Stimulated activated CD8-positive, alpha-beta memory T cell treated with anti-CD3 and anti-CD28 coated beads, Interleukin-2, amount 100 ng/mL, for 48 hours (primary cell): ENCODE data around the gene SLC6A12.
"Not testable (repeated sequence)": the region's sequence is repeated elsewhere in the genome, so short reads cannot be mapped to it uniquely, and the experiment has no call there.

Experiments used
- DNase-seq, 2 donors: peaks; one replicate each; pipeline ENCODE4 v3.0.0-alpha.2; 2020; ENCODE audit warnings: low read depth in 2 of 2

SLC6A12 gene

DNA sequence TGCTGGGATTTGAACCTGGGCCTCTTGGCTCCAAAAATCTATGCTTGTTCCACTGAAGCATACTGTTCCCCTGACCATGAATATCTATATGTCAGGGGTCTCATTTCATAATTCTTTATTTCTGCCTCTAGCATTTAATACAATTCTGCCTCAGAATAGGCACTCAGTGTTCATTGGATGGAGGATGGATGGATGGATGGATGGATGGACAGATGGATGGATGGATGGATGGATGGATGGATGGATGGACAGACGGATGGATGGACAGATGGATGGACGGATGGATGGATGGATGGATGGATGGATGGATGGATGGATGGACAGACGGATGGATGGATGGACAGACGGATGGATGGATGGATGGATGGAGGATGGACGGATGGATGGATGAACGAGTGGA is 3.1 kb upstream of the SLC6A12 start:
- not testable (repeated sequence) for DNase-seq

- no peak for DNase-seq
Observed at GRCh38 chr12:215116-215515, 1.2 kb upstream of the SLC6A12 start.

GRCh38 chr12:213527-213932 is 427 bp downstream of the SLC6A12 start:
- no peak for DNase-seq

DNA sequence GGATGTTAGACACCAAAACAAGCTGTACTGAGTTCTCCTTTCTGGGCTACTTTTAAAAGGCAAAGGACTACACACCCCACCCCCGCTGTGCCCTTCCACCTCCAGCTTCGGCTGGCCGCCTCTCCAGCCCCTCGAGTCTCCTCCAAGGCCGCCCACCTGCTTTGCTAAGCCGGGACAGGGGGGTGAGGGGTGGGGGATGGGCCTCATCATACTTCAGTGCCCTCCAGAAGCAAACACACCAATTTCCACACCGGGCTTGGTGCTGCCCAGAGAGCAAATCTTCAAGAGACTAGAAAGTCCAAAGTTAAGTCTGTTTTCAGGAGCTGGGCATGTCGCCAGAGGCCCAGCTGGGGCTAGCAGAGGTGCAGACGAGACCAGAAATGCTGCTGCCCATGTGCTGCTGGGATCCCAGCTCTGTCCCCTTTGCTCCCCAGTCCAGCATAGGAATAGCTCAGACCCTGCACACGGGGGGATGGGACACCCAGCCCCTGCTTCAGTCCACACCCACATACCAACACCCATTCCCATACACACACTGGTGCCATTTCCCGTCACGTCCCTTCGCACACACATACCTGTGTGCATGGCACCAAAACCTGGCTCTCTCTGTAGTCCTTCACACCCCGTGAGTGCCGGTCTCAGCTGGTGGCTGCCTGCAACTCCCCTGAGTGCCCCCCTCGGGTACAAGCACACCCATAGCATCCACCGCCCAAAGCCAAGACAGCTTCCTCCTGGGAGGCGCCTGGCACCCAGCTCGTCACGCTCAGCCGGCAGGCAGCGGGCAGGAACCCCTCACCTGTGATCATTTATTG is 1.0 kb downstream of the SLC6A12 start:
- no peak for DNase-seq

GRCh38 chr12:212415-212714 is 1.6 kb downstream of the SLC6A12 start:
- DNase-seq: no peak

DNA sequence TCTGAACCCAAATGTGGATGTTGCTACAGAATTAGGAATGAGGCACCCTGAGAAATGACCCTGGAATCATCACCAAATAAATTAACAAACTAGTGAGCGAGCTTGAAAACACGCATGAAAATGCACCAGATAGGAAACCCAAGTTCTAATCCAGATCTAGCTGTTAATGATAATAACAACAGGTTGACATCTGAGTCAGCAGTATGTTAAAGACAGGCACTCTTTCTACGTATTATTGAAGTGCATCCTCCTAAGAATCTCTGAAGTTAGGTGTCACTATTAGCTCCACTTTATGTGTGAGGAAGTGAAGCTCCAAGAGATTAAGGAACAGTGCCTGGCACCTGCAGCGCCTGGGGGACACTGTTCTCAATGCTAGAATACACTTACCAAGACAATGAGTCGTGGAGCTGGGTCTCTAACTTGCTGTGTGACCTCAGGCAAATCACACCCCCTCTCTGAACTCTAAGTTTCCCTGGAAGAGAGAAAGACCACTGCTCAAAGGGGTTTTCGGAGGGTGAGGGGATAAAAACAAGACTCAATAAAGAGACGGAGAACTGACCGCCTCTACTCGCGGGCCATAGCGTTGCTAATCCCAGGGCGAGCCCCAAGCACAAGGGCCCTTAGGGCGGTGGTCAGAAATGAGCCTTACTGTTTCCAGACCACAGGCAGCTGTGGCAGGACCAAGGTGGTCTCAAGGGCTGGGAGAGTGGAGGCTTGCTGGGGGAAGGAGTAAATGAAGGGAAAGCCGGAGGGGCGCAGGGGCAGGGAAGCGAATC is 2.1 kb downstream of the SLC6A12 start:
- DNase-seq: no peak

- no peak for DNase-seq
Observed at GRCh38 chr12:211142-211465, 2.9 kb downstream of the SLC6A12 start.

DNA sequence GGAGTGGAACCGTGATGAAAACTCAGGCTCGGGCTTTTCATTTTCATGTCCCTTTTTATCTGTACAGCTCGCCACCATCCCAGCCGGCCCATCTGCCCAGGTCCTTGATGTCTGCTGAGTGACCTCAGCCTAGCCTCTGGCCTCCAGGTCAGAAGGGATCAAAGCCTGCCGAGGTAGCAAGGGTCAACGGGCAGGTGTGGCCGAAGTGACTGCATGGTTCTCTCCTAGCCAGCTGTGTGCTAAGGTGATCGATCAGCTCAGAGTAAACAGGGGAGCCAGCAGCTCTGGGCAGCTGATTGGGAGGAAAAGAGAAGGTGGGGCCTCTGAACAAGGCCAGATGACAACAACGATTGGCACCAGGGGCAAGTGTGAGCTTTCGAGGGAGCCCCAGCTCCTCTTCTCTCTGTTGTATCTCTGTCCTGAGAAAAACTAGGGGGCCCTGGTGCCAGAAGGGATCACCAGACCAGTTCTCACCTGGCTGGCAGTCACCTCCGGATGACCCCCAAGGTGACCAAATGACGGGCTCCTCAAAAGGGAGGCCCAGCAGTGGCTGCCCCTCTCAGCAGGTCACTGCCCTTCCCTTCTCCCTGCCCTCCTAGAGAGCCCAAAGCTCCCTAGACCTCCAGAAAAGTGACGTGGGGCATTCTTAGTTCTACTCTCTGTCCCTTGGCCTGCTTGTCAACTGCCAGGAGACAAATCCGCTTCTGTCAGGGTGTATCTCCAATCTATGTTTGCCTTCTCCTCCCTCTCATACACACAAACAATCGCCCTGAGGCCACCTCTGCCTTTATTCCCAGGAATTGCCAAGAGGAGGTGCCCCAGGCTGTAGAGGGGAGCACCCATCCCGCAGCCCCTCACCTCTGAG is 3.4 kb downstream of the SLC6A12 start:
- no peak for DNase-seq

DNA sequence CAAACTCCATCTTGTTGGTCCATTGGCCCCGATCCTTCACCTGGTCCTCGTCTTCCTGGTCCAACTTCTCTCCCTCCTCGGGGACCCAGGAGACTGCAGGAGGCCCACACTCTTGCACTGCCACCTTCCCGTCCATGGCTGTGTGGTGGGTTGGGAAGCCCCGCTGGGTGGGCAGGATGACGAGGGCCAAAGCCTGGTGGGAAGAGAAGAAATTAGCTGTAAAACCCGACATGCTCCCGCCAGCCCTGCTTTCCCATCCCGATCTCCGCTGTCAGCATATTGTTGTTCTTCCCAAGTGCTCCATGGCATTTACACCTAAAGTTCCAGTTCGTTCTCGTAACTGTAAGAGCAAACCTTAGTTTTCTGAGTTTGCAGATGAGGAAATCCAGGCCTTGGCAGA is 4.1 kb downstream of the SLC6A12 start:
- no peak for DNase-seq

DNA sequence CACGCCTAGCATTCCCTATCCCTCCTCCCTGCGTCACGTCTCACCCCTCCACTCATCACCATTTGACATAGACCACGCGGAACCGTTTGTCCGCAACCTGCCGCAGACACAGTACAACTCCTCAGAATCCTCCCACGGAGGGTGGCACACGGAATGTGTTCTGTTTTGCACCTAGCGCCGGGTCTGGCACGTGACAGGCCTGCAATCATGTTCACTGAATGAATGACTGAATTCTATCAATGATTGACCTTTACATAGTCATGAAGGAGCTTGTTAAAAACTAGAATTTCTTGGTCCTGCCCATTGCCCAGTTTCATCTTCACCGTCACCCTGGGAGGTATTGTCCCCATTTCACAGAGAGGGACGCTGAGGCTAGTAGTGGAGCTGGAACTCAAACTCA is 4.7 kb downstream of the SLC6A12 start:
- no peak for DNase-seq

DNA sequence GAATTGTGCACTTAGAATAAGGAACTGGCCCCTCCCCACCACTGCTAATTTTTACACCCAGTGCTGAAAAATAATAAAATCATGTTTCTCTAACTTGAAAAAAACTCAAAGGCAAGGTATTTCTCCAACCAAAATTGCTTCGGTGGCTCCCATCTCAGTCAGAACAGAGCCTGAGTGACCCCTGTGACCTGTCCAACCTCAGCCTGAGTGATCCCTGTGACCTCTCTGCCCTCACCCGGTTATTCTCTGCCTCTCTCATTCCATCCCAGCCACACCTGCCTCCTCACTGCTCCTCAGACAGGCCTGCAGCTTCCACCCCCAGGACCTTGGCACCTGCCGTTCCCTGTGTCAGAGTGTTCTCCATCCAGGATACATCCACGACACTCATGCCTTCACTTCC is 5.1 kb downstream of the SLC6A12 start:
- no peak for DNase-seq

GRCh38 chr12:207804-208203 is 6.2 kb downstream of the SLC6A12 start:
- no peak for DNase-seq

- no peak for DNase-seq
Observed at GRCh38 chr12:206746-207440, 7.1 kb downstream of the SLC6A12 start.

- no peak for DNase-seq
Observed at GRCh38 chr12:205026-205425, 8.9 kb downstream of the SLC6A12 start.

DNA sequence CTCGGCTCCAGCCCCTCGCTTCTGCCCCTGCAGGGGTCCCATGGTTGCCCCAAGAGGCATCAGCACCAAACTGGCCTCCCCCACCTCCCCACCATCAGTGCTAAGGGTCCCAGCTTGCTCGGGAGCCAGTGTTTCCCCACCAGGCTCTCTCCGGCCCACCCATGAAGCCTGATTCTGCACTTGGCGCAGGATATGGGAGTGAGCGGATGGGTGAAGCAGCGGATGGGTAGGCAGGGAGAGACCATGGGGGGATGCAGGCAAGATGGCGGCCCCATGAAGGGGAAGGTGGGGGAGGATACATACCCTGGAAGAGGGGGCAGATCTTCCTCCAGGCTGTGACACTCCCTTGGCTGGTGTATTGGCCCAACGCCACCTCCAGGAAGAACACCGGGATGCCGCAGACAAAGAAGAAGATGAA is 9.7 kb downstream of the SLC6A12 start:
- no peak for DNase-seq

GRCh38 chr12:203462-204260 is 10.3 kb downstream of the SLC6A12 start:
- no peak for DNase-seq

DNA sequence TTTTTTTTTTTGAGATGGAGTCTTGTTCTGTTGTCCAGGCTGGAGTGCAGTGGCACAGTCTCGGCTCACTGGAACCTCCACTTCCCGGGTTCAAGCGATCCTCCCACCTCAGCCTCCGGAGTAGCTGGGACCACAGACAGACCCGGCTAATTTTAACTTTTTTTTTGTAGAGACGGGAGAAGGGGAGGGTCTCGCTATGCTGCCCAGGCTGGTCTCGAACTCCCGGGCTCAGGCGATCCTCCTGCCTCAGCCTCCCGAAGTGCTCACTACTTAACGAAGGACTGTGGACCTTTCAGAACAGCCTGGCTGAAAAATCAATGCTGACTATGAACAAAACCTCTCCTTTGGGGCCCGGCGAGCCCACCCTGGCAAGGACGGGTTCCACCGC is 10.9 kb downstream of the SLC6A12 start:
- no peak for DNase-seq

- DNase-seq: no peak
Observed at GRCh38 chr12:202081-202731, 11.8 kb downstream of the SLC6A12 start.

- DNase-seq: no peak
Observed at GRCh38 chr12:201361-201760, 12.6 kb downstream of the SLC6A12 start.

- no peak for DNase-seq
Observed at GRCh38 chr12:198705-199104, 15.3 kb downstream of the SLC6A12 start.
